GM12864 (cell line): ENCODE measurements around the gene AMY2A.
"Not testable (repeated sequence)": the region's sequence is repeated elsewhere in the genome, so short reads cannot be mapped to it uniquely, and the experiment has no call there.

Experiments used
- DNase-seq: peaks from one replicate; pipeline ENCODE4 v3.0.0-alpha.2; 2011; ENCODE audit warnings: low read depth
- H3K4me3 ChIP-seq: 2 replicates; pipeline ENCODE4 v1.5.1; 2011; ENCODE audit warnings: mild to moderate bottlenecking, low read depth, low read length, control low read depth
- TF ChIP-seq, protein P1 (sequence below): IDR thresholded peaks from 2 replicates; pipeline ENCODE4 v1.5.1; 2011; ENCODE audit warnings: low read depth, mild to moderate bottlenecking, moderate library complexity, low read length, control low read depth, inconsistent platforms; ENCODE audit errors: missing control alignments

AMY2A gene

DNA sequence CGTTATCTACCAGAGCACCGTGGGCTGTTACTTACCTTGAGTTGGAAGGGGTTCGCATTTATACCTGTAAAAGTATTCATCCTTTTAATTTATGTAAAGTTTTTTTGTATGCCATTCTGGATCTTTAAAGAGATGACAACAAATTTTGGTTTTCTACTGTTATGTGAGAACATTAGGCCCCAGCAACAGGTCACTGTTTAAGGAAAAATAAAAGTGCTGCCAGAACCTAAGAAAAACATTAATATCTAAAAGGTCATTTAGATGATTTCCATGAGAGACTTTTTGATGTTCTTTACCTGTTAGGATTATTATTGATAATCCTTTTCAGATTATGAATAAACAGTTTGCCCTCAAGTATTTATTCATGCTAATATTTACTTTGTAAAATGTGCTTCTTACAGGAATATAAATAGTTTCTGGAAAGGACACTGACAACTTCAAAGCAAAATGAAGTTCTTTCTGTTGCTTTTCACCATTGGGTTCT, at the start of gene AMY2A:
AMY2A (plus strand) TSS at position 434 of the 484 bp plus-strand sequence; CDS start at position 448, 14 bp downstream.
- DNase-seq, H3K4me3 ChIP-seq: not testable (repeated sequence)

DNA sequence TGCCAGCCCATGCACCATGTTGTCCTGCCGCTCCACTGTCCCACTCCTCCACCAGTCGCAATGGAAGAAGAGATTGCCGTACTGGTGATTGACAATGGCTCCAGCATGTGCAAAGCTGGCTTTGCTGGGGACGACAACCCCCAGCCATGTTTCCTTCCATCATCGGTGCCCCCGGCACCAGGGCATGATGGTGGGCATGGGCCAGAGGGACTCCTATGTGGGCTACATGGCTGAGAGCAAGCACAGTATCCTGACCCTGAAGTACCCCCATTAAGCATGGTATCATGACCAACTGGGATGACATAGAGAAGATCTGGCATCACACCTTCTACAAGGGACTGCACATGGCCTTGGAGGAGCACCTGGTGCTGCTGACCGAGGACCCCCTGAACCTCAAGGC, 47.7 kb upstream of the AMY2A start:
- no peak overlapping the region for H3K4me3 ChIP-seq
- TF ChIP-seq, protein P1, sequence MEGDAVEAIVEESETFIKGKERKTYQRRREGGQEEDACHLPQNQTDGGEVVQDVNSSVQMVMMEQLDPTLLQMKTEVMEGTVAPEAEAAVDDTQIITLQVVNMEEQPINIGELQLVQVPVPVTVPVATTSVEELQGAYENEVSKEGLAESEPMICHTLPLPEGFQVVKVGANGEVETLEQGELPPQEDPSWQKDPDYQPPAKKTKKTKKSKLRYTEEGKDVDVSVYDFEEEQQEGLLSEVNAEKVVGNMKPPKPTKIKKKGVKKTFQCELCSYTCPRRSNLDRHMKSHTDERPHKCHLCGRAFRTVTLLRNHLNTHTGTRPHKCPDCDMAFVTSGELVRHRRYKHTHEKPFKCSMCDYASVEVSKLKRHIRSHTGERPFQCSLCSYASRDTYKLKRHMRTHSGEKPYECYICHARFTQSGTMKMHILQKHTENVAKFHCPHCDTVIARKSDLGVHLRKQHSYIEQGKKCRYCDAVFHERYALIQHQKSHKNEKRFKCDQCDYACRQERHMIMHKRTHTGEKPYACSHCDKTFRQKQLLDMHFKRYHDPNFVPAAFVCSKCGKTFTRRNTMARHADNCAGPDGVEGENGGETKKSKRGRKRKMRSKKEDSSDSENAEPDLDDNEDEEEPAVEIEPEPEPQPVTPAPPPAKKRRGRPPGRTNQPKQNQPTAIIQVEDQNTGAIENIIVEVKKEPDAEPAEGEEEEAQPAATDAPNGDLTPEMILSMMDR: no peak
- no peak for DNase-seq

DNA sequence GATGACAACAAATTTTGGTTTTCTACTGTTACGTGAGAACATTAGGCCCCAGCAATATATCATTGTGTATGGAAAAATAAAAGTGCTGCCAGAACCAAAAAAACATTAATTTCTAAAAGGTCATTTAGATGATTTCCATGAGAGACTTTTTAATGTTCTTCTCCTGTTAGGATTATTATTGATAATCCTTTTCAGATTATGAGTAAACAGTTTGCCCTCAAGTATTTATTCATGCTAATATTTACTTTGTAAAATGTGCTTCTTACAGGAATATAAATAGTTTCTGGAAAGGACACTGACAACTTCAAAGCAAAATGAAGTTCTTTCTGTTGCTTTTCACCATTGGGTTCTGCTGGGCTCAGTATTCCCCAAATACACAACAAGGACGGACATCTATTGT, 45.9 kb upstream of the AMY2A start, which contains the start of gene AMY2B:
AMY2B (plus strand) TSS at position 301 of the 400 bp plus-strand sequence; CDS start at position 315, 14 bp downstream.
- not testable (repeated sequence) for DNase-seq, H3K4me3 ChIP-seq

DNA sequence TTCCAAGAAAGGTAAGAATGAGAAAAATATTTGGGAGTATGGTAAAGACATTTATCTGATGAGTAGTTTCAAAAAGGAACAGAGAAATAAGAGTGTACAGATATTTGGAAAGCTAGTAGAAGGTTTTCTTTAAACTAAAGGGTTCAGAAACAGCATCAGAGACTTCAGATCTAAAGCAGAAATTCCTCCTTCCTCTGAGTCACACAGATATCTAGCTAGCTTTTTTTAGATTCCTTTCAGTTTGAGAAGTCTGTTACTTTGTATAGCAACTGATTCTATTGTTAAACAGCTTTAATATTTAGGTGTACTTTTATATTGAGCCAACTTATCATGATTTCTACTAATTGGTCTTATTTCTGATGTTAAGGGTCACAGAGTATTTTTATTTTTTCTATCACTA, 41.2 kb upstream of the AMY2A start:
- TF ChIP-seq, protein P1: no peak
- H3K4me3 ChIP-seq: no peak overlapping the region
- no peak for DNase-seq

DNA sequence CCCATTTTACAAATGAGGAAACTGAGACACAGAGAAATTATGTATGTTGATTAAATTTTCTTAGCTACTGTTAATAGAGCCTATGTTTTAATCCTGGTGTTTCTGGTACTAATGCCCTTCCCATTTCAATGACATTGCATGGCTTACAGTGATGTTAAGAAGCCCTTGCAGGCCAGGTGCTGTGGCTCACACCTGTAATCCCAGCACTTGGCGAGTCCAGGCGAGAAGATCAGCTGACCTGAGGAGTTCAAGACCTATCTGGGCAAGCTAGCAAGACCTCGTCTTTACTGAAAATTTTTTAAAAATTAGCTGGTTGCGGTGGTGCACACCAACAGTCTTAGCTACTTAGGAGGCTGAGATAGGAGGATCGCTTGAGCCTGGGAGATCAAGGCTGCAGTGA, 40.4 kb upstream of the AMY2A start:
- not testable (repeated sequence) for DNase-seq, H3K4me3 ChIP-seq

DNA sequence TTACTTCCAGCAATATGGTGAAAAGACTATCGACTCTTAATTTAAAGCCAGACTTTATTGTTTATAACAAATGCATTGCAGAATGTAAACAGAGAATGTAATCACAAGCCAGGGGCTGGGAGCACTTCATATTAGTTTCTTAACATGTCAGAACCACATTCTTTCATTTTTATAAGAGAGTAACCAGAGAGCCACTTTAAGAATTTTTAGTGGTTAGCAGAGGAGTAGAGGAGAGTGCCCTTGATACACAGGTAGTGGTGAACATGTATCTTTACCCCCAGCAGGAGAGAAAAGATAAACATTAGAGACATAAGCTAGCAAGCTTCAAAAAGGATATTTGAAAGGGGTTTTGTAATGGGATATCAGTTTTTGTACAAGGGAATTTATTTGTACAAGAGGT, 34.8 kb upstream of the AMY2A start:
- H3K4me3 ChIP-seq: no peak overlapping the region
- TF ChIP-seq, protein P1: no peak

DNA sequence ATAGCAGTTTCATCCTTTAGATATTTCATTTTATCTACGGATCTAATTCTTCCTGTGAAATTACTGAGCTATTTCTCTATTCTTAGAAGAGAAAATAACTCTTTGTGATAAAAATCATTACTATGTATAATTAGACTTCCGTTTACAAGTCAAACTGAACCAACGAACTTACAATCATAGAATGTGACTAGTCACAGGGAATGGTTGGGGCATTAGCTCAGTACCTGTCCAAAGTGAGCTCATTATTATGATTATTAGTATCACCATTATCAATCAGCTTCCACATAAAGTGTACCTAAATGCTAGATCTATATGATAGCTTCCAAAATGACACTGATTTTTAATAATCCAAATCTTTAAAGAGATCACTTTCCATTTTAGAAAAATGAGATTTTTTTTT, 33.3 kb upstream of the AMY2A start:
- no peak overlapping the region for H3K4me3 ChIP-seq
- TF ChIP-seq, protein P1: no peak
- no peak for DNase-seq

More for the DNA sequence above, 34.8 kb upstream of the AMY2A start:
- no peak for DNase-seq

DNA sequence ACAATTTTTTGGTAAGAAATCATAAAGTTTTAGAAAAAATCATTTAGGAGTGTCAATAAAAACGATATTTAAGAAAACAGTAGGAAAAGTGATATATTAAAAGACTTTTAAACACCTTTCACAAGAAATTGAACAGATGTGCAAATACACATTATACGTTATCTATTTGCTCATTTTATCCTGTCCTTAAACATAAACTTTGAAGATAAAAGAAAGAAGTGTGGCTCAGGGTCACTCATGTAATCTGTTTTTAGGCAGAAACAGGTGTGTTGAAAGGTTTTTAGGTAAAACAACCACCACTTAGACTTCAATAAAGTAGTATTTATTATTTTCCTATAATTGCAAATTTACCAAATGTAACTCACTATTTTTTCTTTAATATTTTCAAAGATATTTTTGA, 32.7 kb upstream of the AMY2A start:
- TF ChIP-seq, protein P1: no peak
- no peak overlapping the region for H3K4me3 ChIP-seq

DNA sequence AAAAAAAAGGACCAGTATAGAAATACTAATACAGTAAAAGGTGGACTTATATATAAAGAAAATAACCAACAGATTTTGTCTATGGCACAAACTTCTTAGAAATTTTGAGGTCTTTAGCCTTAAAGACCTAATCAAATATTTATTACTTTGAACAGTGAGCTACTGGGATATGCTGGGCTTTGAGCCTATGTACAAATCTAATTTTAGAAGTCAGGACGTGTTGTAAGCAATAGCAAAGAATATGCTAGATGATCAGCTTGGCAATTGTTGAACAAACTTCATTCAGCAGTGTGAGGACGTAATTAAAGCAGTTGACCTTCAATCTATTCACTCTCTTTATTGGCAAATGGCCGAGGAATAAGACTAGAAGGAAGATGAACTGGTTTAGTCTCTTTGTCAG, 14.5 kb upstream of the AMY2A start:
- not testable (repeated sequence) for DNase-seq, H3K4me3 ChIP-seq

More for the DNA sequence above, 32.7 kb upstream of the AMY2A start:
- DNase-seq: no peak
